Neural progenitor cell (in vitro differentiated cells): Measurements from ENCODE around the gene SNUPN.

Source experiments
- EZH2 ChIP-seq: fragments of 200-600 bp; sonication (generic); IDR thresholded peaks from 2 replicates; pipeline ENCODE4 v1.6.1; 2017; ENCODE audit warnings: antibody characterized with exemption, mild to moderate bottlenecking, moderate library complexity
- TF ChIP-seq, protein P1 (sequence below): fragments of 200-600 bp; sonication (generic); IDR thresholded peaks from 2 replicates; pipeline ENCODE4 v1.5.1; 2017; ENCODE audit warnings: antibody characterized with exemption, mild to moderate bottlenecking

DNA sequence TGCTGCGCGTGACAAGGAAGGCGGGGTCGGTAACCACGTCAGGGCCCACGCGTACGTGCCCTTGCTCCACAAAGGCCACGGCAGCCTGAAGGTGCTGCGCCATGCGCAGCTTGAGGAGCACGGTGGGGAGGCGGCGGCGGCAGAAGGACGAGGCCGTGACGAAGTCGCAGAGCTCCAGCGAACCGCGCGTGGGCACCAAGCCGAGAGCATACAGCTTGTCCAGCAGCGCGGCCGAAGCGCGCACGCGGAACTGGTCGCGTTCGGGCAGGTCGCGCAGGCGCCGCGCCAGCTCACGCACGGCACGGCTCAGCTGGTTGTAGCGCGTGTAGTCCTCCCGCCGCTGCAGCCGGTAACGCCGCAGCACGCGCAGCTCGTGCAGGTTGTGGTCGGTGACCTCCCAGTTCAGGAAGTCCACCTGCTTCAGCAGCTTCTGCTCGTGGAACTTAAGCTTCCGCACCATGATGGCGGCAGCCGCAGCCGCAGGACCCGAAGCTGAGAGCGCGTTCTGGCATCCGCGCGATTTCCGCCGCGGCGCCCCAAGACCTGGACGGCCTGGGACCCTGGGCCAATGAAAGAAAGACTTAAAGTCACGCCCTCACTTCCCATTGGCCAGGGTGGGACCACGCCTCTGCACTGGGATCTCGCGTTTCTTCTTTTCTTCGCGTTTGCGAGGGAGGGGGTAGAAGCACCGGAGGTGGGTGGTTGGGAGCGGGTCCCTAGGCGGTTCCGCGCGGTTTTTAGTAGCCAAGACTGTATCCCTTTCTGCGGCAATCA lies 14.4 kb upstream of the SNUPN start, which contains the start of gene IMP3:
- no peak for TF ChIP-seq EZH2
- TF ChIP-seq, protein P1, sequence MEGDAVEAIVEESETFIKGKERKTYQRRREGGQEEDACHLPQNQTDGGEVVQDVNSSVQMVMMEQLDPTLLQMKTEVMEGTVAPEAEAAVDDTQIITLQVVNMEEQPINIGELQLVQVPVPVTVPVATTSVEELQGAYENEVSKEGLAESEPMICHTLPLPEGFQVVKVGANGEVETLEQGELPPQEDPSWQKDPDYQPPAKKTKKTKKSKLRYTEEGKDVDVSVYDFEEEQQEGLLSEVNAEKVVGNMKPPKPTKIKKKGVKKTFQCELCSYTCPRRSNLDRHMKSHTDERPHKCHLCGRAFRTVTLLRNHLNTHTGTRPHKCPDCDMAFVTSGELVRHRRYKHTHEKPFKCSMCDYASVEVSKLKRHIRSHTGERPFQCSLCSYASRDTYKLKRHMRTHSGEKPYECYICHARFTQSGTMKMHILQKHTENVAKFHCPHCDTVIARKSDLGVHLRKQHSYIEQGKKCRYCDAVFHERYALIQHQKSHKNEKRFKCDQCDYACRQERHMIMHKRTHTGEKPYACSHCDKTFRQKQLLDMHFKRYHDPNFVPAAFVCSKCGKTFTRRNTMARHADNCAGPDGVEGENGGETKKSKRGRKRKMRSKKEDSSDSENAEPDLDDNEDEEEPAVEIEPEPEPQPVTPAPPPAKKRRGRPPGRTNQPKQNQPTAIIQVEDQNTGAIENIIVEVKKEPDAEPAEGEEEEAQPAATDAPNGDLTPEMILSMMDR, result no peak
